WTC11 (cell line): ENCODE results near the gene SLC30A2.

Experiments
- NFYB ChIP-seq: sonication (generic); formaldehyde crosslinking; conservative IDR thresholded peaks from 2 replicates; pipeline ENCODE4 v1.8.0; 2022; ENCODE audit warnings: low read depth, missing genetic modification reagents
- NR2C2 ChIP-seq: sonication (generic); formaldehyde crosslinking; IDR thresholded peaks from 2 replicates; pipeline ENCODE4 v1.8.0; 2022; ENCODE audit warnings: mild to moderate bottlenecking, missing genetic modification reagents
- OVOL2 ChIP-seq: fragments of 250-450 bp; sonication (Bioruptor Pico); IDR thresholded peaks from 2 replicates; pipeline ENCODE4 v1.9.0; 2021; ENCODE audit warnings: mild to moderate bottlenecking, borderline replicate concordance
- TF ChIP-seq, protein P1 (sequence below): fragments of 200-600 bp; IDR thresholded peaks from 2 replicates; pipeline ENCODE4 v1.8.0; 2022; ENCODE audit warnings: antibody characterized with exemption
- TF ChIP-seq, protein P2 (sequence below): sonication (generic); formaldehyde crosslinking; IDR thresholded peaks from 2 replicates; pipeline ENCODE4 v1.8.1; 2022; ENCODE audit warnings: low read depth, missing genetic modification reagents, borderline replicate concordance

DNA sequence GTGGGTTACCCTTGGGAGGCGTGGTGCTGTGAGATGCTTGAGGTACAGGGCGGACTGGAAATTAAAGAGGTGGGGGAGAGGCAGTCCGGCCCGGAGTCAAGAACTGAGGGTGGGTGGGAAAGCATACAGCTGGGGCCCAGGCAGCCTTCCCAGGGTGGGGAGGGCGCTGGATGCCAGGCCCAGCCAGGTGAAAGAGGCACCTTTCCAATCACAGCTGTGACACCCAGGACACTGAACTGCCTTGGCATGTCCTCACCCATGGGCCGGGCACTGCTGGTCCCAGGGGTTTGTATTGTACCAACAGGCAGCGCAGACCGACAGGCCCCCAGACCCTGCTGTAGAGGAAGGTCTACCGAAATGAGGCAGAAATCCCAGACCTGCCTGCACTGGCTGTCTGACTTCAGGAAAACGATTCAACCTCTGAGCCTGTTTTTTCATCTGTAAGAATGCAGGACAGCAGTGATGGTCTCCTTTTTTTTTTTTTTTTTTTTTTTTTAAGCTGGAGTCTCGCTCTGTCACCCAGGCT lies 9.1 kb downstream of the SLC30A2 start:
- TF ChIP-seq, protein P1, sequence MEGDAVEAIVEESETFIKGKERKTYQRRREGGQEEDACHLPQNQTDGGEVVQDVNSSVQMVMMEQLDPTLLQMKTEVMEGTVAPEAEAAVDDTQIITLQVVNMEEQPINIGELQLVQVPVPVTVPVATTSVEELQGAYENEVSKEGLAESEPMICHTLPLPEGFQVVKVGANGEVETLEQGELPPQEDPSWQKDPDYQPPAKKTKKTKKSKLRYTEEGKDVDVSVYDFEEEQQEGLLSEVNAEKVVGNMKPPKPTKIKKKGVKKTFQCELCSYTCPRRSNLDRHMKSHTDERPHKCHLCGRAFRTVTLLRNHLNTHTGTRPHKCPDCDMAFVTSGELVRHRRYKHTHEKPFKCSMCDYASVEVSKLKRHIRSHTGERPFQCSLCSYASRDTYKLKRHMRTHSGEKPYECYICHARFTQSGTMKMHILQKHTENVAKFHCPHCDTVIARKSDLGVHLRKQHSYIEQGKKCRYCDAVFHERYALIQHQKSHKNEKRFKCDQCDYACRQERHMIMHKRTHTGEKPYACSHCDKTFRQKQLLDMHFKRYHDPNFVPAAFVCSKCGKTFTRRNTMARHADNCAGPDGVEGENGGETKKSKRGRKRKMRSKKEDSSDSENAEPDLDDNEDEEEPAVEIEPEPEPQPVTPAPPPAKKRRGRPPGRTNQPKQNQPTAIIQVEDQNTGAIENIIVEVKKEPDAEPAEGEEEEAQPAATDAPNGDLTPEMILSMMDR, result no peak
- TF ChIP-seq, protein P2, sequence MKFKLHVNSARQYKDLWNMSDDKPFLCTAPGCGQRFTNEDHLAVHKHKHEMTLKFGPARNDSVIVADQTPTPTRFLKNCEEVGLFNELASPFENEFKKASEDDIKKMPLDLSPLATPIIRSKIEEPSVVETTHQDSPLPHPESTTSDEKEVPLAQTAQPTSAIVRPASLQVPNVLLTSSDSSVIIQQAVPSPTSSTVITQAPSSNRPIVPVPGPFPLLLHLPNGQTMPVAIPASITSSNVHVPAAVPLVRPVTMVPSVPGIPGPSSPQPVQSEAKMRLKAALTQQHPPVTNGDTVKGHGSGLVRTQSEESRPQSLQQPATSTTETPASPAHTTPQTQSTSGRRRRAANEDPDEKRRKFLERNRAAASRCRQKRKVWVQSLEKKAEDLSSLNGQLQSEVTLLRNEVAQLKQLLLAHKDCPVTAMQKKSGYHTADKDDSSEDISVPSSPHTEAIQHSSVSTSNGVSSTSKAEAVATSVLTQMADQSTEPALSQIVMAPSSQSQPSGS (CRISPR knock-in tag), result no peak
- TF ChIP-seq NR2C2 (CRISPR knock-in tag) (no peak), NFYB (CRISPR knock-in tag) (no peak), OVOL2 (no peak)
